OCI-LY7 (cell line): Measurements from ENCODE around the gene CRYBB1. TPM values are rescaled to one million over a fixed set of nuclear protein-coding genes. Genes with fewer than 3 reads are reported as not detected.

Experiments used
- BruUV-seq: library from RNA; stranded (reverse); fragments of 400-500 nt; replicated peaks from 2 replicates; lab custom pipeline; 2021; lab: Mats Ljungman, UMichigan
- CTCF ChIA-PET: fragments of 300-600 bp; sonication (Branson Sonifier 250); formaldehyde crosslinking; loops from one replicate; lab custom pipeline; 2022; ENCODE audit warnings: antibody characterized with exemption; ENCODE audit not compliant: unreplicated experiment; lab: Charles Lee
- POLR2A ChIA-PET: fragments of 300-600 bp; sonication (Branson Sonifier 250); formaldehyde crosslinking; loops from one replicate; lab custom pipeline; 2022; ENCODE audit warnings: antibody characterized with exemption; lab: Charles Lee
- DNase-seq: peaks from one replicate; pipeline ENCODE4 v3.0.0-alpha.2; 2015; ENCODE audit warnings: low spot score
- H2AFZ ChIP-seq: fragments of 200-600 bp; sonication (generic), shearing (Covaris generic); 2 replicates; pipeline ENCODE4 v1.6.1; 2014; ENCODE audit warnings: mild to moderate bottlenecking, antibody characterized with exemption, low read length, moderate library complexity
- H3K27ac ChIP-seq: fragments of 200-600 bp; sonication (generic); 2 replicates; pipeline ENCODE4 v1.5.1; 2014; ENCODE audit warnings: mixed run types, low read depth, mild to moderate bottlenecking, moderate library complexity, low read length, inconsistent platforms; ENCODE audit not compliant: poor library complexity, severe bottlenecking
- H3K36me3 ChIP-seq: fragments of 200-600 bp; sonication (generic); 2 replicates; pipeline ENCODE4 v1.6.1; 2014; ENCODE audit warnings: mild to moderate bottlenecking, antibody characterized with exemption, low read length, moderate library complexity, mixed read lengths; ENCODE audit not compliant: insufficient read depth
- H3K4me1 ChIP-seq: fragments of 200-600 bp; sonication (generic); 2 replicates; pipeline ENCODE4 v1.5.1; 2014; ENCODE audit warnings: mild to moderate bottlenecking, low read length; ENCODE audit not compliant: insufficient read depth, poor library complexity, severe bottlenecking
- H3K4me2 ChIP-seq: fragments of 200-600 bp; sonication (generic); 2 replicates; pipeline ENCODE4 v1.6.1; 2014; ENCODE audit warnings: mild to moderate bottlenecking, low read length
- H3K4me3 ChIP-seq: fragments of 200-600 bp; sonication (generic); 2 replicates; pipeline ENCODE4 v1.5.1; 2014; ENCODE audit warnings: mild to moderate bottlenecking, low read depth, low read length; ENCODE audit not compliant: poor library complexity, severe bottlenecking
- H3K79me2 ChIP-seq: fragments of 200-600 bp; sonication (generic); 2 replicates; pipeline ENCODE4 v1.6.1; 2016; ENCODE audit warnings: low read depth, mild to moderate bottlenecking, low read length, moderate library complexity, mixed read lengths; ENCODE audit not compliant: insufficient read depth
- H3K9me2 ChIP-seq: fragments of 200-600 bp; sonication (generic); 2 replicates; pipeline ENCODE4 v1.6.1; 2016; ENCODE audit warnings: mild to moderate bottlenecking, low read length, mixed read lengths; ENCODE audit not compliant: insufficient read depth
- H3K9me3 ChIP-seq: fragments of 200-600 bp; sonication (generic); 2 replicates; pipeline ENCODE4 v1.6.1; 2014; ENCODE audit warnings: mild to moderate bottlenecking, mixed run types, low read length, mixed read lengths
- H4K20me1 ChIP-seq: fragments of 200-600 bp; sonication (generic); 2 replicates; pipeline ENCODE4 v1.6.1; 2014; ENCODE audit warnings: mild to moderate bottlenecking, antibody characterized with exemption, low read length, moderate library complexity, mixed read lengths; ENCODE audit not compliant: insufficient read depth
- EZH2phosphoT487 ChIP-seq: fragments of 200-600 bp; sonication (generic); IDR thresholded peaks from 2 replicates; pipeline ENCODE4 v1.6.1; 2018; ENCODE audit warnings: low read depth, borderline replicate concordance, mild to moderate bottlenecking, mixed run types, antibody characterized with exemption, low read length, moderate library complexity, mixed read lengths
- intact Hi-C: fragments of 100-400 bp; cut with micrococcal nuclease; formaldehyde crosslinking; loops from one replicate; pipeline ENCODE4 v1.10.0; 2022; ENCODE audit not compliant: unreplicated experiment
- total RNA-seq, 2 experiments: library from RNA; depleted of rRNA in 1 of 2; stranded (reverse); fragments of >200 nt in 1 of 2; shearing (Covaris generic) in 1 of 2; gene quantifications; 2 replicates each; pipeline ENCODE4 v1.2.3, GENCODE V29; 2014 to 2022
- TF ChIP-seq, protein P1 (sequence below): fragments of 200-600 bp; sonication (generic); conservative IDR thresholded peaks from 2 replicates; pipeline ENCODE4 v1.5.1; 2014; ENCODE audit warnings: mild to moderate bottlenecking, antibody characterized with exemption, low read length, moderate library complexity, mixed read lengths

The CRYBB1 gene
- total RNA-seq, 2 experiments from 2014 or later, result 0.35 TPM; not detected in 1

DNA sequence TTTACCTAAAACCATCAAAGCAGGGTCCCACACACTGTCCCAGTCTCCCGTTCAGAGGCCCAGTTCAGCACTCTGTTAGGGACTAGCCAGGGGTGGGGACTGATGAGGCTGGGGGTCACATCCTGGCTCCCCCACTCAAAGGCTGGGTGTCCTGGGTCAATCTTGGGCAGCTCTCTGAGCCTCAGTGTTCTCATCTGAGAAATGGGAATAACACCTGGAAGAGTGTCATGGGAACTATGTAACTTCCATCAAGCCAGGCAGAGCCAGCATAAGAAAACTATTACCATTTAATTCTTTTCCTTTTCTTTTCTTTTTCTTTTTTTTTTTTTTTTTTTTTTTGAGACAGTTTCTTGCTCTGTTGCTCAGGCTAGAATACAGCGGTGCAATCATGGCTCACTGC lies 66.3 kb downstream of the CRYBB1 start:
- Histone ChIP-seq H3K79me2 (no peaks in the 10 kb centered on the region), H3K27ac (no peak overlapping the region), H3K4me1 (peaks cover 37% of the 10 kb centered on the region), H3K9me3 (no peaks in the 10 kb centered on the region), H3K36me3 (no peaks in the 10 kb centered on the region), H3K4me3 (no peak overlapping the region), H3K4me2 (no peak overlapping the region), H2AFZ (no peak overlapping the region), H4K20me1 (no peaks in the 10 kb centered on the region), H3K9me2 (no peaks in the 10 kb centered on the region)
- ChIA-PET CTCF (no interaction called here), POLR2A (interaction anchor here (0.7 kb wide), 1 partner anchor 43 kb away, joined by 5 read pairs; no protein-coding TSS in a partner anchor)
- no peak for TF ChIP-seq EZH2phosphoT487
- TF ChIP-seq, protein P1, sequence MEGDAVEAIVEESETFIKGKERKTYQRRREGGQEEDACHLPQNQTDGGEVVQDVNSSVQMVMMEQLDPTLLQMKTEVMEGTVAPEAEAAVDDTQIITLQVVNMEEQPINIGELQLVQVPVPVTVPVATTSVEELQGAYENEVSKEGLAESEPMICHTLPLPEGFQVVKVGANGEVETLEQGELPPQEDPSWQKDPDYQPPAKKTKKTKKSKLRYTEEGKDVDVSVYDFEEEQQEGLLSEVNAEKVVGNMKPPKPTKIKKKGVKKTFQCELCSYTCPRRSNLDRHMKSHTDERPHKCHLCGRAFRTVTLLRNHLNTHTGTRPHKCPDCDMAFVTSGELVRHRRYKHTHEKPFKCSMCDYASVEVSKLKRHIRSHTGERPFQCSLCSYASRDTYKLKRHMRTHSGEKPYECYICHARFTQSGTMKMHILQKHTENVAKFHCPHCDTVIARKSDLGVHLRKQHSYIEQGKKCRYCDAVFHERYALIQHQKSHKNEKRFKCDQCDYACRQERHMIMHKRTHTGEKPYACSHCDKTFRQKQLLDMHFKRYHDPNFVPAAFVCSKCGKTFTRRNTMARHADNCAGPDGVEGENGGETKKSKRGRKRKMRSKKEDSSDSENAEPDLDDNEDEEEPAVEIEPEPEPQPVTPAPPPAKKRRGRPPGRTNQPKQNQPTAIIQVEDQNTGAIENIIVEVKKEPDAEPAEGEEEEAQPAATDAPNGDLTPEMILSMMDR, result no peak
- no peak for DNase-seq
- intact Hi-C loops, result no loop called here
- no TSS peak for BruUV-seq

DNA sequence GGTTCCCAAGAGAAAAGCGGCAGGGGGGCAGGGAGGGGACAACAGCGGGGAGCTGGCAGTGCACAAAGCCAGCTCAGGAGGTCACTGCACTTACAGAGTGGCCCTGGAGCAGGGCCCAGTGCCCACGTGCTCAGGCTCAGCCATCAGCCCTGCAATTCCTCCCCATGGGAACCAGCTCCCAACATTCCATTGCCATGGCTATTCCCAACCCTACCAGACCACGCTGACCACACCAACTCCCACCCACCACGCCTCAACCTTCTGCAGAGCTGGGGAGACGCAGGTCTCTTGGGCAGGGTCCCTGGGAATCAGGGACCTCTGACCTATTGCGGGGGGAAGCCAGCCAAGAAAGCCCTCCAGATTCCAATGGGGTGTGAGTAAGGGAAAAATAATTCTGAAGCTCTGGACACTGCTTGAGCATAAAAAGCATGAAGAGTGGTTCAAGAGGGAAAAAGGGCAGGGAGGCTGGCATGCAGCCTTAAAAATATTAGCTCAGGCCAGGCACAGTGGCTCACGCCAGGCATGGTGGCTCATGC lies 67.3 kb downstream of the CRYBB1 start:
- no peaks in the 10 kb centered on the region for H3K9me3 ChIP-seq
- H3K4me3 ChIP-seq, result no peak overlapping the region
- H2AFZ ChIP-seq, result no peak overlapping the region
- intact Hi-C loops, result no loop called here
- POLR2A ChIA-PET, result interaction anchor here (1.3 kb wide), 1 partner anchor 39 kb away, joined by 4 read pairs; the partner anchor contains the start of gene TFIP11
- peaks cover 41% of the 10 kb centered on the region for H3K4me1 ChIP-seq
- no peak overlapping the region for H3K4me2 ChIP-seq
- H4K20me1 ChIP-seq, result no peaks in the 10 kb centered on the region
- TF ChIP-seq, protein P1, result no peak
- no peak for TF ChIP-seq EZH2phosphoT487
- no TSS peak for BruUV-seq
- no peak overlapping the region for H3K27ac ChIP-seq
- DNase-seq, result no peak
- H3K36me3 ChIP-seq, result no peaks in the 10 kb centered on the region
- no peaks in the 10 kb centered on the region for H3K9me2 ChIP-seq
- no peaks in the 10 kb centered on the region for H3K79me2 ChIP-seq
- CTCF ChIA-PET, result no interaction called here

DNA sequence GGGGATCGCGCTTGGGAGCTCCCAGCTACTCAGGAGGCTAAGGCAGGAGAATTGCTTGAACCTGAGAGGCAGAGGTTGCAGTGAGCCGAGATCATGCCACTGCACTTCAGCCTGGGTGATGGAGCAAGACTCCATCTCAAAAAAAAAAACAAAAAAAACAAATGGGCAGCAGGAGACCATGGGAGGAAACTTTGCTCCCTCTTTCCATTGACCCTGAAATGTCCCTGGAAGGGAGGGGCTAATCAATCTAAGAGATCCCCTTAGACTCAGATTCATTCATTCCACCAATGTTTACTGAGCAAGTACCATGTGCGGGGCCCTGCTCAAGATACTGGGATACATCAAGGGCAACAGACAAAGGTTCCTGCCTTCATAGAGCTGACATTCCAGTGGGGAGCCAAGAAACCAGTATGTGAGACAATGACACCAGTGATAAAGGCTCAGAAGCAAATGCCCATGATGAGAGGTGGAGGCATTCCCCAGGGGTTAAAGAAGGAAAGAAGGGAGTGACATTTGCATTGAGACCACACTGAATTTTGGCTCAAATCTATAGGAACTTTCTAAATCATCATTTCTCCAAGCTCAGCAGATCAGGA lies 67.8 kb downstream of the CRYBB1 start:
- H2AFZ ChIP-seq, result no peak overlapping the region
- no peaks in the 10 kb centered on the region for H4K20me1 ChIP-seq
- peaks cover 36% of the 10 kb centered on the region for H3K4me1 ChIP-seq
- intact Hi-C loops, result no loop called here
- H3K27ac ChIP-seq, result no peak overlapping the region
- no peak overlapping the region for H3K4me3 ChIP-seq
- ChIA-PET POLR2A (interaction anchor here (1.3 kb wide), 1 partner anchor 38 kb away, joined by 4 read pairs; the partner anchor contains the start of gene TFIP11), CTCF (no interaction called here)
- no peaks in the 10 kb centered on the region for H3K36me3 ChIP-seq
- DNase-seq, result no peak
- no TSS peak for BruUV-seq
- no peaks in the 10 kb centered on the region for H3K79me2 ChIP-seq
- no peaks in the 10 kb centered on the region for H3K9me3 ChIP-seq
- H3K4me2 ChIP-seq, result no peak overlapping the region
- H3K9me2 ChIP-seq, result no peaks in the 10 kb centered on the region
- TF ChIP-seq, protein P1, result no peak
